A673 (cell line): ENCODE data around the gene AFAP1L1. TPM values are rescaled to one million over a fixed set of nuclear protein-coding genes. Genes with fewer than 3 reads are reported as not detected.
A peak's percentile ranks its signal among the peaks of the same experiment; 100 is the strongest.

Source experiments
- BruUV-seq: library from RNA; stranded (reverse); fragments of 400-500 nt; replicated peaks from 2 replicates; lab custom pipeline; 2021; lab: Mats Ljungman, UMichigan
- CTCF ChIA-PET: fragments of 300-600 bp; sonication (Branson Sonifier 250); formaldehyde crosslinking; loops from one replicate; lab custom pipeline; 2022; ENCODE audit warnings: antibody characterized with exemption; lab: Charles Lee
- POLR2A ChIA-PET: fragments of 300-600 bp; sonication (Branson Sonifier 250); formaldehyde crosslinking; loops from one replicate; lab custom pipeline; 2022; ENCODE audit warnings: antibody characterized with exemption; ENCODE audit not compliant: low non-redundant PET; lab: Charles Lee
- DNase-seq: peaks from one replicate; pipeline ENCODE4 v3.0.0-alpha.2; 2015; ENCODE audit warnings: low spot score
- H3K27ac ChIP-seq: fragments of 200-600 bp; sonication (generic); 2 replicates; pipeline ENCODE4 v1.5.1; 2016; ENCODE audit warnings: mixed run types, low read depth, mild to moderate bottlenecking, mixed read lengths, antibody characterized with exemption, low read length; ENCODE audit not compliant: poor library complexity, severe bottlenecking
- H3K27me3 ChIP-seq: fragments of 200-600 bp; sonication (generic); replicated peaks from 2 replicates; pipeline ENCODE4 v1.6.1; 2017; ENCODE audit warnings: mixed run types, low read depth, mild to moderate bottlenecking, mixed read lengths, antibody characterized with exemption, low read length; ENCODE audit not compliant: insufficient read depth, poor library complexity
- H3K36me3 ChIP-seq: fragments of 200-600 bp; sonication (generic); 2 replicates; pipeline ENCODE4 v1.6.1; 2016; ENCODE audit warnings: mixed run types, mild to moderate bottlenecking, mixed read lengths, antibody characterized with exemption, low read length; ENCODE audit not compliant: insufficient read depth, poor library complexity, severe bottlenecking
- H3K4me1 ChIP-seq: fragments of 200-600 bp; sonication (generic); 2 replicates; pipeline ENCODE4 v1.6.1; 2017; ENCODE audit warnings: mixed run types, mild to moderate bottlenecking, mixed read lengths, antibody characterized with exemption, low read length; ENCODE audit not compliant: insufficient read depth, poor library complexity, severe bottlenecking
- H3K4me3 ChIP-seq: fragments of 200-600 bp; sonication (generic); 2 replicates; pipeline ENCODE4 v1.5.1; 2016; ENCODE audit warnings: low read depth, mixed run types, mild to moderate bottlenecking, mixed read lengths, low read length; ENCODE audit not compliant: poor library complexity, severe bottlenecking
- H3K9me3 ChIP-seq: fragments of 200-600 bp; sonication (generic); 2 replicates; pipeline ENCODE4 v1.6.1; 2016; ENCODE audit warnings: mixed run types, low read depth, mild to moderate bottlenecking, mixed read lengths, antibody characterized with exemption, low read length; ENCODE audit not compliant: poor library complexity, severe bottlenecking
- EZH2 ChIP-seq: fragments of 200-600 bp; sonication (generic); IDR thresholded peaks from 2 replicates; pipeline ENCODE4 v1.6.1; 2017; ENCODE audit warnings: borderline replicate concordance, low read depth, mild to moderate bottlenecking, mixed read lengths, antibody characterized with exemption, low read length; ENCODE audit not compliant: poor library complexity, severe bottlenecking
- intact Hi-C: fragments of 100-400 bp; cut with micrococcal nuclease; formaldehyde crosslinking; loops from one replicate; pipeline ENCODE4 v1.10.0; 2022; ENCODE audit not compliant: unreplicated experiment
- total RNA-seq: library from RNA; stranded (reverse); gene quantifications from 2 replicates; pipeline ENCODE4 v1.2.3, GENCODE V29; 2021
- TF ChIP-seq, protein P1 (sequence below): fragments of 300-800, 200-600 bp; sonication (generic); conservative IDR thresholded peaks from 2 replicates; pipeline ENCODE4 v1.5.1; 2017; ENCODE audit warnings: low read depth, mild to moderate bottlenecking, antibody characterized with exemption, low read length, moderate library complexity, mixed read lengths

AFAP1L1 gene
- total RNA-seq, 1 experiment from 2014 or later = 0.21 TPM

DNA sequence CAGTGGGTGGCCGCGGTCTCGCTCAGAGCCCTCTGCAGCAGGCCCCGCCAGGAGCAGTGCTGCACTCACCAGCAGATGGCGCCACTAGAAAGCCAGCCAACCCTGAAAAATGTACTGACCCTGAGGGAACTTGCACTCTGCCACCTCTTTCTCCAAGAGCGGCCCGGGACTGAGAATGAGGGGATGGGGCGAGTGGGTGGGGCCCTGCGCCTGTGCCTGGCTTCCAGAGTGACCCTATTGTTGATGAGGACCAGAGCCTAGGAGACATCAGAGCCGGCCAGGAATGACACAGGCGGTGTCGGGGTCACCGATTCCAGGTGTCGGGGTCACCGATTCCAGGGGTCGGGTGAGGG is 110.3 kb downstream of the AFAP1L1 start:
- no TSS peak for BruUV-seq
- ChIA-PET CTCF (interaction anchor here (0.5 to 2.6 kb wide), 5 partner anchors 9 to 180 kb away, joined by 3 to 18 read pairs (median 3); no protein-coding TSS in a partner anchor), POLR2A (no interaction called here)
- Histone ChIP-seq H3K27me3 (no peaks in the 10 kb centered on the region), H3K36me3 (no peaks in the 10 kb centered on the region), H3K4me3 (no peak overlapping the region), H3K4me1 (no peaks in the 10 kb centered on the region), H3K27ac (no peak overlapping the region), H3K9me3 (no peaks in the 10 kb centered on the region)
- TF ChIP-seq EZH2 = no peak
- TF ChIP-seq, protein P1, sequence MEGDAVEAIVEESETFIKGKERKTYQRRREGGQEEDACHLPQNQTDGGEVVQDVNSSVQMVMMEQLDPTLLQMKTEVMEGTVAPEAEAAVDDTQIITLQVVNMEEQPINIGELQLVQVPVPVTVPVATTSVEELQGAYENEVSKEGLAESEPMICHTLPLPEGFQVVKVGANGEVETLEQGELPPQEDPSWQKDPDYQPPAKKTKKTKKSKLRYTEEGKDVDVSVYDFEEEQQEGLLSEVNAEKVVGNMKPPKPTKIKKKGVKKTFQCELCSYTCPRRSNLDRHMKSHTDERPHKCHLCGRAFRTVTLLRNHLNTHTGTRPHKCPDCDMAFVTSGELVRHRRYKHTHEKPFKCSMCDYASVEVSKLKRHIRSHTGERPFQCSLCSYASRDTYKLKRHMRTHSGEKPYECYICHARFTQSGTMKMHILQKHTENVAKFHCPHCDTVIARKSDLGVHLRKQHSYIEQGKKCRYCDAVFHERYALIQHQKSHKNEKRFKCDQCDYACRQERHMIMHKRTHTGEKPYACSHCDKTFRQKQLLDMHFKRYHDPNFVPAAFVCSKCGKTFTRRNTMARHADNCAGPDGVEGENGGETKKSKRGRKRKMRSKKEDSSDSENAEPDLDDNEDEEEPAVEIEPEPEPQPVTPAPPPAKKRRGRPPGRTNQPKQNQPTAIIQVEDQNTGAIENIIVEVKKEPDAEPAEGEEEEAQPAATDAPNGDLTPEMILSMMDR = peak; percentile 95
- intact Hi-C loops = loop anchor here (1.0 kb wide), 3 partner anchors 49 to 182 kb away; no protein-coding TSS in a partner anchor
- DNase-seq = peak; percentile 62

DNA sequence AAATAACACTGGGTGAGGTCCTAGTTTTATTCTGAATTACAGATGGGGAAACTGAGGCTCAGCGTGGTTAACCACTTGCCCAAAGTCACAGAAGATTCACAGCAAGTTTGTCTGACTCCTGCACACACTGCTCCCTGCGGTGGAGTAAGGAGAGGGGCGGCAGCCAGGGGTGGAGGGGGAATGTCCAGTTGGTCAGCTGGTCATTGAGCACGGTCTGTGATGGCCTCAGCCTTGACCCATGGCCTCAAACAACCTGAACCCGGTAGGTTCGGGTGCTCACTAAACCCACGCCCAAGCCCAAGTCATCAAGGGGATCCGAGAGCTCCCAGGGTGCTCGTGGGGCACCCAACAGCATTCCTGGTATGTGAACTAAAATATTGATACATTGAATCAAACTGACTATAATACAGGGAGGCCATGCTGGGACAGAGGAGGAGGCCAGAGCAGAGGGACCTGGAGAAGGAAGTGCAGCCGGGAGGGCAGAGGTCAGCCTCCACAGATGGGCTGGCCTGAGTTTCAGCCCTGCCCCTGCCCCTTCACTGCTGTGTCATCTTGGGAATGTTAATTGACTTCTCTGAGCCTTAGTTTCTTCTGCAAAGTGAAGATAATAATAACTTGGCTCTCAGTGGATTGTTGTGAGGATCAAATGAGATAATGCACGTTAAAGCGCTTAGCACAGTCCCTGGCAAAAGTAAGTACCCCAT is 111.0 kb downstream of the AFAP1L1 start:
- no peak for DNase-seq
- H3K36me3 ChIP-seq = no peaks in the 10 kb centered on the region
- H3K4me3 ChIP-seq = no peak overlapping the region
- no peaks in the 10 kb centered on the region for H3K4me1 ChIP-seq
- no peak overlapping the region for H3K27ac ChIP-seq
- CTCF ChIA-PET = interaction anchor here (0.8 to 2.6 kb wide), 4 partner anchors 9 to 54 kb away, joined by 3 to 18 read pairs (median 4); partner anchors contain the start of gene GRPEL2
- BruUV-seq = no TSS peak
- POLR2A ChIA-PET = no interaction called here
- intact Hi-C loops = loop anchor here (1.0 kb wide), 2 partner anchors 49 to 182 kb away; no protein-coding TSS in a partner anchor
- H3K27me3 ChIP-seq = no peaks in the 10 kb centered on the region
- no peaks in the 10 kb centered on the region for H3K9me3 ChIP-seq
- TF ChIP-seq EZH2 = no peak
- TF ChIP-seq, protein P1 = no peak

- ChIA-PET CTCF (no interaction called here), POLR2A (no interaction called here)
- intact Hi-C loops = no loop called here
- H3K27ac ChIP-seq = no peak overlapping the region
- no peaks in the 10 kb centered on the region for H3K36me3 ChIP-seq
- TF ChIP-seq, protein P1 = no peak
- no peak for TF ChIP-seq EZH2
- DNase-seq = no peak
- no TSS peak for BruUV-seq
- no peak overlapping the region for H3K4me3 ChIP-seq
- no peaks in the 10 kb centered on the region for H3K4me1 ChIP-seq
- H3K27me3 ChIP-seq = no peaks in the 10 kb centered on the region
- no peaks in the 10 kb centered on the region for H3K9me3 ChIP-seq
Observed at GRCh38 chr5:149383399-149383798, 111.7 kb downstream of the AFAP1L1 start.
